Esophagus squamous epithelium (tissue), 4 donors: ENCODE results near the gene HSPA14.

Experiments used
- CTCF ChIP-seq, 6 experiments: fragments of 450-650 bp in 4 of 6; fragments of 200-600 bp in 2 of 6; sonication (generic) in 2 of 6; IDR thresholded peaks; one replicate each; pipeline ENCODE4 v1.5.1; 2016 to 2019; ENCODE audit warnings: antibody characterized with exemption in 6 of 6, mild to moderate bottlenecking in 4 of 6, moderate library complexity in 4 of 6
- POLR2A ChIP-seq, 4 donors: fragments of 450-650 bp; IDR thresholded peaks; one replicate each; pipeline ENCODE4 v1.6.1; 2017; ENCODE audit warnings: antibody characterized with exemption in 4 of 4, mild to moderate bottlenecking in 4 of 4, moderate library complexity in 3 of 4

- no peak for TF ChIP-seq CTCF (IDR thresholded peaks at IDR 0.05)
- no peak for TF ChIP-seq POLR2A (IDR thresholded peaks at IDR 0.05)
Measured at GRCh38 chr10:14909101-14909500, 71.0 kb downstream of the HSPA14 start.
